GM12801 (cell line): ENCODE data around the gene IPCEF1.

ENCODE experiments used
- CTCF ChIP-seq: IDR thresholded peaks from one replicate; pipeline ENCODE4 v1.5.1; 2011; ENCODE audit warnings: control low read depth; ENCODE audit not compliant: insufficient read length; ENCODE audit errors: extremely low read depth

IPCEF1 gene

GRCh38 chr6:154350293-154350692 lies 6.3 kb downstream of the IPCEF1 start:
- no peak for TF ChIP-seq CTCF

GRCh38 chr6:154347981-154348380 lies 8.6 kb downstream of the IPCEF1 start:
- no peak for TF ChIP-seq CTCF

- no peak for TF ChIP-seq CTCF
Measured at GRCh38 chr6:154345811-154346210, 10.8 kb downstream of the IPCEF1 start.

GRCh38 chr6:154343473-154344308 lies 12.9 kb downstream of the IPCEF1 start:
- no peak for TF ChIP-seq CTCF

GRCh38 chr6:154341871-154342270 lies 14.7 kb downstream of the IPCEF1 start:
- TF ChIP-seq CTCF, result no peak

- TF ChIP-seq CTCF, result no peak
Measured at GRCh38 chr6:154341336-154341735, 15.3 kb downstream of the IPCEF1 start.

GRCh38 chr6:154337406-154338005 lies 19.1 kb downstream of the IPCEF1 start:
- TF ChIP-seq CTCF, result no peak
